SU-DHL-6 (cell line): Measurements from ENCODE around the gene ADAMTS18.

Experiments
- H2AFZ ChIP-seq: fragments of 200-600 bp; sonication (generic); 2 replicates; pipeline ENCODE4 v1.6.1; 2014; ENCODE audit warnings: low read depth, mild to moderate bottlenecking, moderate library complexity, mixed read lengths, antibody characterized with exemption, low read length; ENCODE audit not compliant: severe bottlenecking
- H3F3A ChIP-seq: fragments of 200-600 bp; shearing (Covaris generic); 2 replicates; pipeline ENCODE4 v1.6.0; 2016; ENCODE audit warnings: antibody characterized with exemption, mild to moderate bottlenecking; ENCODE audit not compliant: insufficient read depth
- H3K27ac ChIP-seq: fragments of 200-600 bp; sonication (generic); 2 replicates; pipeline ENCODE4 v1.5.1; 2016; ENCODE audit warnings: low read depth, mild to moderate bottlenecking, low read length, moderate library complexity, mixed read lengths
- H3K27me3 ChIP-seq: fragments of 200-600 bp; sonication (generic), shearing (Covaris generic); 2 replicates; pipeline ENCODE4 v1.6.0; 2014; ENCODE audit warnings: mild to moderate bottlenecking, low read length
- H3K36me3 ChIP-seq: fragments of 200-600 bp; sonication (generic); 2 replicates; pipeline ENCODE4 v1.6.1; 2014; ENCODE audit warnings: mild to moderate bottlenecking, low read length, mixed read lengths
- H3K4me2 ChIP-seq: fragments of 300-600, 200-600 bp; shearing (Covaris generic), sonication (generic); 2 replicates; pipeline ENCODE4 v1.6.0; 2014; ENCODE audit warnings: low read length, low read depth, mild to moderate bottlenecking; ENCODE audit not compliant: poor library complexity, severe bottlenecking
- H3K4me3 ChIP-seq: fragments of 200-600 bp; sonication (generic); 2 replicates; pipeline ENCODE4 v1.5.1; 2014; ENCODE audit warnings: antibody characterized with exemption, low read length, mild to moderate bottlenecking, mixed read lengths; ENCODE audit not compliant: insufficient read depth, poor library complexity, severe bottlenecking
- H3K79me2 ChIP-seq: fragments of 200-600 bp; sonication (generic); 2 replicates; pipeline ENCODE4 v1.6.1; 2014; ENCODE audit warnings: mild to moderate bottlenecking, low read length, moderate library complexity; ENCODE audit not compliant: insufficient read depth
- H3K9ac ChIP-seq: fragments of 200-600 bp; sonication (generic); 2 replicates; pipeline ENCODE4 v1.7.0; 2014; ENCODE audit warnings: mild to moderate bottlenecking, low read length
- H3K9me2 ChIP-seq: fragments of 200-600 bp; sonication (generic); replicated peaks from 2 replicates; pipeline ENCODE4 v1.6.1; 2014; ENCODE audit warnings: low read length; ENCODE audit not compliant: insufficient read depth
- H3K9me3 ChIP-seq: fragments of 200-600 bp; sonication (generic); 2 replicates; pipeline ENCODE4 v1.6.1; 2014; ENCODE audit warnings: low read length, mixed read lengths; ENCODE audit not compliant: insufficient read depth
- H4K20me1 ChIP-seq: fragments of 200-600 bp; sonication (generic); 2 replicates; pipeline ENCODE4 v1.6.1; 2014; ENCODE audit warnings: low read depth, mild to moderate bottlenecking, antibody characterized with exemption, low read length, moderate library complexity, mixed read lengths
- EZH2phosphoT487 ChIP-seq: fragments of 200-600 bp; sonication (generic), shearing (Covaris generic); conservative IDR thresholded peaks from 2 replicates; pipeline ENCODE4 v1.6.1; 2018; ENCODE audit warnings: mild to moderate bottlenecking, antibody characterized with exemption, low read length, moderate library complexity, mixed read lengths
- TF ChIP-seq, protein P1 (sequence below): fragments of 200-600 bp; sonication (generic); IDR thresholded peaks from one replicate; pipeline ENCODE4 v1.5.1; 2017; ENCODE audit warnings: antibody characterized with exemption, mild to moderate bottlenecking, low read length, moderate library complexity; ENCODE audit not compliant: insufficient read depth, poor library complexity, severe bottlenecking

The ADAMTS18 gene

DNA sequence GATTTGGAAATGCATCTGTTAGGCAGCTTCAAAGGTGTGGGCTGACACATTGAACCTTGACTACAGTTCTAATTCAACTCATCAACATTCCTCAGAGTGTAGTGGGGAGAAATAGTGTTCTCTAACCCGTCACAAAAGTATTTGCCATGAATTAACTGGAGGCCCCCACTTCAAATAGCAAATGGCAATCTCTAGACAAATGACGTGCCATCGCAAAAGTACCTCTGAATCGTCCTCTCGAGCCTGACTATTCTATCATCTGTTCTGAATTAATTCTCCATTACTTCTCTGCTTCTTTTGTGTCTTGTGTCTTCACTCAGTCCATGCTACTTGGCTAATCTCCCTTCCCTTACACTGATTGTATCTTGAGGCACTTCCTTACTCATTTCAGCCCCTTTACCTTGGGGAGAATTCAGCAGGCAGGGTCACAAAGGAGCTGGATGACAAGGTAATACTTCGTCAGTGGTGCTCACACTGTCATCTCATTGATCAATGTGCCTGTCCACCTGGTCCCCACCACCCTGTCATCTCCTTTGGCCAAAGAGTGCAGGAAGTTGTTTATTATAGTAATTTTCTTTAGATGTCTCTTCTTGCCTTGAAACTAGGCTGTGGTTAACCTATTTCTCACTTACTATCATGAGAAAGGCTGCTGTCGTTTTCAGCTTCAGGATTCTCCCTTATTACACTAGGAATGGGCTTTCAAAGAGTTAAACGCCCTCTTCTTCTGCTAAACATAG is 127.2 kb downstream of the ADAMTS18 start:
- H3K36me3 ChIP-seq, result no peaks in the 10 kb centered on the region
- no peaks in the 10 kb centered on the region for H3F3A ChIP-seq
- no peak overlapping the region for H3K27ac ChIP-seq
- H3K9me3 ChIP-seq, result no peaks in the 10 kb centered on the region
- H3K79me2 ChIP-seq, result no peaks in the 10 kb centered on the region
- TF ChIP-seq, protein P1, sequence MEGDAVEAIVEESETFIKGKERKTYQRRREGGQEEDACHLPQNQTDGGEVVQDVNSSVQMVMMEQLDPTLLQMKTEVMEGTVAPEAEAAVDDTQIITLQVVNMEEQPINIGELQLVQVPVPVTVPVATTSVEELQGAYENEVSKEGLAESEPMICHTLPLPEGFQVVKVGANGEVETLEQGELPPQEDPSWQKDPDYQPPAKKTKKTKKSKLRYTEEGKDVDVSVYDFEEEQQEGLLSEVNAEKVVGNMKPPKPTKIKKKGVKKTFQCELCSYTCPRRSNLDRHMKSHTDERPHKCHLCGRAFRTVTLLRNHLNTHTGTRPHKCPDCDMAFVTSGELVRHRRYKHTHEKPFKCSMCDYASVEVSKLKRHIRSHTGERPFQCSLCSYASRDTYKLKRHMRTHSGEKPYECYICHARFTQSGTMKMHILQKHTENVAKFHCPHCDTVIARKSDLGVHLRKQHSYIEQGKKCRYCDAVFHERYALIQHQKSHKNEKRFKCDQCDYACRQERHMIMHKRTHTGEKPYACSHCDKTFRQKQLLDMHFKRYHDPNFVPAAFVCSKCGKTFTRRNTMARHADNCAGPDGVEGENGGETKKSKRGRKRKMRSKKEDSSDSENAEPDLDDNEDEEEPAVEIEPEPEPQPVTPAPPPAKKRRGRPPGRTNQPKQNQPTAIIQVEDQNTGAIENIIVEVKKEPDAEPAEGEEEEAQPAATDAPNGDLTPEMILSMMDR, result no peak
- TF ChIP-seq EZH2phosphoT487, result no peak
- no peak overlapping the region for H3K4me2 ChIP-seq
- no peak overlapping the region for H3K4me3 ChIP-seq
- no peak overlapping the region for H3K9ac ChIP-seq
- H3K27me3 ChIP-seq, result no peaks in the 10 kb centered on the region
- no peaks in the 10 kb centered on the region for H4K20me1 ChIP-seq
- H3K9me2 ChIP-seq, result no peaks in the 10 kb centered on the region
- H2AFZ ChIP-seq, result no peak overlapping the region

DNA sequence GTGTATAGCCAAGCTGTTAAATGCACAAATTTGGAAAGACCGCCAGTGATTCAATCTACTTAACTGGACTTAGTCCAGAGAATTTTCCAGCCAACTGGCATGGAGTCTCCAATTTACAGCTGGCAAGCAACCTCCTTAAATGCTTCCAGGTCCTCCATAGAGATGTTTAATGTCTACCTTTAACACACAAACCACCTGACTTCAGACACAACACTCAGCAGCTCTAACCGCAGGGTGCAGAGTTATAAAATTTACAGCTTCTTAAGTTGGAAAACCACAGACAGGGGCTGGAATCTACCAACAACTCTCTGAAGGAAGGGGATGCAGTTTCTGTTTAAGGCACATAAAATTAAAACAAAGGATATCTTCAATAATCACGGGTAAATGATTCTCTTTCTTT is 128.8 kb downstream of the ADAMTS18 start:
- no peak overlapping the region for H3K27ac ChIP-seq
- no peak overlapping the region for H3K4me3 ChIP-seq
- no peaks in the 10 kb centered on the region for H3K9me2 ChIP-seq
- no peak overlapping the region for H2AFZ ChIP-seq
- TF ChIP-seq EZH2phosphoT487, result no peak
- TF ChIP-seq, protein P1, result no peak
- no peaks in the 10 kb centered on the region for H4K20me1 ChIP-seq
- no peaks in the 10 kb centered on the region for H3K27me3 ChIP-seq
- no peaks in the 10 kb centered on the region for H3F3A ChIP-seq
- H3K4me2 ChIP-seq, result no peak overlapping the region
- no peaks in the 10 kb centered on the region for H3K9me3 ChIP-seq
- no peak overlapping the region for H3K9ac ChIP-seq
- H3K36me3 ChIP-seq, result no peaks in the 10 kb centered on the region
- H3K79me2 ChIP-seq, result no peaks in the 10 kb centered on the region

DNA sequence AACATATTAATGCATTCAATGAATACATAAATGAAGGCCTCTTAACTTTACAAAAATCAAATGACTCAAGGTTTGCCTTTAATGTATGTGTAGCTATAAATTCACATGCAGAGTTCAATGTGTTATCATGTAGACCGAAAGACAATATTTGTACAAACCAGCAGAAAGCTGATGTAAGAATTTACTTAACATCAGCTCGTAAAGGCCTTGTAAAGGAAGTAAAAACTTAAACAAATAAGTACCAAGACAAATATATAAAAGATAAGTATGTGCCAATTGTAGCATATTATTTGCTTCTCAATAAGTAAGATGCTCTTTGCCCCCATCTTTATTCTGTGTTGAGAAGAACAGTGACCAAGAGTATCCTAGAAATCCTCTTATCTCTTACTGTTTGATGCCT is 130.0 kb downstream of the ADAMTS18 start:
- Histone ChIP-seq H2AFZ (no peak overlapping the region), H3K9me3 (no peaks in the 10 kb centered on the region), H3K27me3 (no peaks in the 10 kb centered on the region), H3K36me3 (no peaks in the 10 kb centered on the region), H3K4me2 (no peak overlapping the region), H4K20me1 (no peaks in the 10 kb centered on the region), H3K27ac (no peak overlapping the region), H3F3A (no peaks in the 10 kb centered on the region), H3K79me2 (no peaks in the 10 kb centered on the region), H3K4me3 (no peak overlapping the region), H3K9me2 (no peaks in the 10 kb centered on the region), H3K9ac (no peak overlapping the region)
- no peak for TF ChIP-seq EZH2phosphoT487
- TF ChIP-seq, protein P1, result no peak
